ENCODE results near the gene DNAJB2.
A peak's percentile ranks its signal among the peaks of the same experiment; 100 is the strongest.
"Not testable (repeated sequence)": the region's sequence is repeated elsewhere in the genome, so short reads cannot be mapped to it uniquely, and the experiment has no call there.

Gene DNAJB2

GRCh38 chr2:219253753-219254589, 25.2 kb upstream of the DNAJB2 start, which contains the start of gene TUBA4A:
Gene TUBA4A (minus strand): TSS chr2:219253918. CDS start chr2:219253858, 60 bp downstream.
- DNase-seq (ENCODE audit: low read depth, low spot score), result peak; percentile 54
- peak within 1 kb of the TSS; percentile 53 for H3K4me3 ChIP-seq (ENCODE audit: low read length)

GRCh38 chr2:219254590-219255201, 24.5 kb upstream of the DNAJB2 start:
- DNase-seq (ENCODE audit: low read depth, low spot score), result no peak
- H3K4me3 ChIP-seq (ENCODE audit: low read length), result peak overlapping the region; percentile 53; the same call in 1 of the 2 replicates

GRCh38 chr2:219258942-219259341, 20.2 kb upstream of the DNAJB2 start:
- DNase-seq (ENCODE audit: low read depth, low spot score), result not testable (repeated sequence)

GRCh38 chr2:219261024-219261855, 17.9 kb upstream of the DNAJB2 start:
- no peak overlapping the region for H3K4me3 ChIP-seq (ENCODE audit: low read length)
- no peak for DNase-seq (ENCODE audit: low read depth, low spot score)

More at GRCh38 chr2:219258942-219259341, 20.2 kb upstream of the DNAJB2 start:
- not testable (repeated sequence) for H3K4me3 ChIP-seq (ENCODE audit: low read length)

GRCh38 chr2:219266232-219266631, 12.9 kb upstream of the DNAJB2 start:
- no peak for DNase-seq (ENCODE audit: low read depth, low spot score)
- no peak overlapping the region for H3K4me3 ChIP-seq (ENCODE audit: low read length)

GRCh38 chr2:219266886-219267285, 12.3 kb upstream of the DNAJB2 start:
- no peak overlapping the region for H3K4me3 ChIP-seq (ENCODE audit: low read length)
- DNase-seq (ENCODE audit: low read depth, low spot score), result no peak

GRCh38 chr2:219268294-219268693, 10.9 kb upstream of the DNAJB2 start:
- no peak overlapping the region for H3K4me3 ChIP-seq (ENCODE audit: low read length)
- DNase-seq (ENCODE audit: low read depth, low spot score), result no peak

GRCh38 chr2:219269362-219270054, 9.7 kb upstream of the DNAJB2 start:
- no peak for DNase-seq (ENCODE audit: low read depth, low spot score)
- H3K4me3 ChIP-seq (ENCODE audit: low read length), result no peak overlapping the region

- H3K4me3 ChIP-seq (ENCODE audit: low read length), result no peak overlapping the region
- no peak for DNase-seq (ENCODE audit: low read depth, low spot score)
These were observed 9.2 kb upstream of the DNAJB2 start for GRCh38 chr2:219270055-219270372.

- H3K4me3 ChIP-seq (ENCODE audit: low read length), result no peak overlapping the region
- no peak for DNase-seq (ENCODE audit: low read depth, low spot score)
These were observed 8.1 kb upstream of the DNAJB2 start for GRCh38 chr2:219271021-219271420.

GRCh38 chr2:219272356-219272755, 6.8 kb upstream of the DNAJB2 start:
- no peak for DNase-seq (ENCODE audit: low read depth, low spot score)
- no peak overlapping the region for H3K4me3 ChIP-seq (ENCODE audit: low read length)

GRCh38 chr2:219272995-219273394, 6.2 kb upstream of the DNAJB2 start:
- H3K4me3 ChIP-seq (ENCODE audit: low read length), result no peak overlapping the region
- DNase-seq (ENCODE audit: low read depth, low spot score), result no peak

GRCh38 chr2:219273937-219274336, 5.2 kb upstream of the DNAJB2 start:
- DNase-seq (ENCODE audit: low read depth, low spot score), result no peak
- no peak overlapping the region for H3K4me3 ChIP-seq (ENCODE audit: low read length)

- no peak for DNase-seq (ENCODE audit: low read depth, low spot score)
- H3K4me3 ChIP-seq (ENCODE audit: low read length), result no peak overlapping the region
These were observed 4.7 kb upstream of the DNAJB2 start for GRCh38 chr2:219274361-219274921.

- peak; percentile 28 for DNase-seq (ENCODE audit: low read depth, low spot score)
- H3K4me3 ChIP-seq (ENCODE audit: low read length), result peak overlapping the region; percentile 31; the same call in 1 of the 2 replicates
These were observed 1.2 kb upstream of the DNAJB2 start for GRCh38 chr2:219277703-219278654.

- DNase-seq (ENCODE audit: low read depth, low spot score), result no peak
- H3K4me3 ChIP-seq (ENCODE audit: low read length), result peak overlapping the region; percentile 71
These were observed 463 bp upstream of the DNAJB2 start for GRCh38 chr2:219278655-219279150.

GRCh38 chr2:219279916-219280516, 850 bp downstream of the DNAJB2 start:
- DNase-seq (ENCODE audit: low read depth, low spot score), result no peak
- peak overlapping the region; percentile 71 for H3K4me3 ChIP-seq (ENCODE audit: low read length)
